HG03439 (cell line): Measurements from ENCODE around the gene VDR.

Experiments used
- ATAC-seq: cut with Tn5 transposase; IDR thresholded peaks from one replicate; pipeline ENCODE4 v1.9.1; 2021; ENCODE audit warnings: mild to moderate bottlenecking, moderate library complexity; ENCODE audit not compliant: unreplicated experiment

Gene VDR

DNA sequence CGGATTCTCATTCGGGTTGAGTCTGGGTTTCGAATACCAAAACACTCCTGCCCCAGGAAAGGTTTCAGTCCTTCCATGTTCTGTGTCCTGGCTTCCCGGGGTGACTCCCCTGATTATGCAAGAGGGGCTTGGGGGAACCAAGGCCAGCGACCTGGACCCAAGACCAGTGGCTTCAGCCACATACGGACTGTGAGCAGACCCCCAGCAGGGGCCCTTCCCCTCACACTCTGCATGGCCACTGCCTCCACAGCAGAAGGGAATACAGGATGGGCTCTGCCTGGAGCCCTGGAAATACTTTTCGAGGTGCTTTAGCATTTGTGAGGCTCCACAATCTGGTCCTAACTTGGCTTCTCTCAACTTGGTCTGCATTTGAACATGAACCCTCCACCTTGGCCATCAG is 104.2 kb downstream of the VDR start:
- no peak for ATAC-seq

DNA sequence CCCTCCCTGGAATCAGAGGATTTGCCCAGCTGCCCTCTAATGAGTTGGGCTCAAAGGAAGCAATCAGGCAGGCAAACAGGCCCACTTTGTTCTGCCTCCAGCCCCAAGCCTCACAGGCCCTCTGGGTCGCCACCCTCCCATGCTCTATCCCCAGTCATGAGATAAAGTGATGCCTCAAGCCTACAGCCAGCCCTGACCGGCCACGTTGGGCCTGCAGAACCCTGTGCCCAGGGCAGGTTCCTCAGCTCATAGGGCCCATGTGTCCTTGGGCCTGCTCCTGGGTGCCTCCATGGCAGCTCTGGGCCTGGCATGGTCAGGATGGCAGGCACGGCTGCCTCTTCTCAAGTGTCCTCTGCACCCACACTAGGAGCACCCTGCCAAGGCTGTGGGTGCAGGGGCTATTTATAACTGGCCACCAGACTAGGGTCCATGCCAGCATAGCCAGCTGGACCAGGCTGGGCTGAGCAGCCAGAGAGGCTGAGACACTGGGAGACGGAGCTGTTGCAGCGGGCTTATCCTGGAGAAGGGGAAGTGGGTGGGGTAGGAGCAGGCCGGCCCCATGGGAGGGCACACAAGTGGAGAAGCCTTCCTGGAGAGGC is 105.3 kb downstream of the VDR start:
- no peak for ATAC-seq

DNA sequence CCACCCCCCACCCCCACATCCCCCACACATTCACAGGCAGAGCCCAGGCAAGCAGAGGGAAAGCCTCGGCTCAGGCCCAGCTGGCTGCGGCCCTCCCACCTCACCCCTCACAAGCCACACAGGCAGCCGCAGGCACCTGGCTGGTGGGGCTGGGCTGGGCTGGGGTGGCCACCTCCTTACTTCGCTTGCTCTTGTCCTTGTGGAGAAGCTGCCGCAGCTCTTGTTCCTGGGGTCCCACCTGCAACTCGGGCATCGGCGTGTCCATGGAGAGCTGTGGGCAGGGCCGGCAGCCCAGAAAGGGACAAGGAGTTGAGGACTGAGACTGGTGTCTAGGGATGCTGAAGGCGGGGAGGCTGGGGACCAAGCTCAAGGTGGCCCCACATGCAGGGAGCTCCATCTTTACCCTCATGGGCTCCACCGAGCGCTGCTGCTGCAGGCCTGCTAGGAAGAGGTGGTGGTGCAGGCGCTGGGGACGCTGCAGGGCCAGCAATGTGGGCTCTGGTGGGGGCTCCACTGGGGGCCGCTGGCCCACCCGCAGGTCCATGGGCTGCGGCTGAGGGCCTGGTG is 106.3 kb downstream of the VDR start:
- no peak for ATAC-seq

DNA sequence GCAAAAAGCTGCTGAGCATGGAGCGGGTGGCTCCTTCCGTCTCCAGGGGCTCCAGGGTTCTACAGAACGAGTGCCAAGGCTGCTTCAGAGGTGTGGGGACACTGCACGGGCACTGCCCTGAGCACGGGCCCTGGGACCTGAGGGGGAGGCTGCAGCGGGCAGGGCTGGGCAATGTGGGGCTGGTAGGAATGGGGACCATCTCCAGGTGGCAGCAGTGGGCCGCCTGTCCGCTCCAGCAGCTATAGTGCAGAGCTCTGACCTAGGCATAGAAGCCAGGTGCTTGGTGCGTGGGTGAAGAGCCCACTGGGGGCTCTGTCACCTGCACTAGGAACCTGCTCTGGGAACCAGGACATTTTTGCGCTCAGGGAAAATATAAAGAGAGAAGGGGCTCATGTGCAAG is 107.4 kb downstream of the VDR start:
- peak; percentile 49 for ATAC-seq

DNA sequence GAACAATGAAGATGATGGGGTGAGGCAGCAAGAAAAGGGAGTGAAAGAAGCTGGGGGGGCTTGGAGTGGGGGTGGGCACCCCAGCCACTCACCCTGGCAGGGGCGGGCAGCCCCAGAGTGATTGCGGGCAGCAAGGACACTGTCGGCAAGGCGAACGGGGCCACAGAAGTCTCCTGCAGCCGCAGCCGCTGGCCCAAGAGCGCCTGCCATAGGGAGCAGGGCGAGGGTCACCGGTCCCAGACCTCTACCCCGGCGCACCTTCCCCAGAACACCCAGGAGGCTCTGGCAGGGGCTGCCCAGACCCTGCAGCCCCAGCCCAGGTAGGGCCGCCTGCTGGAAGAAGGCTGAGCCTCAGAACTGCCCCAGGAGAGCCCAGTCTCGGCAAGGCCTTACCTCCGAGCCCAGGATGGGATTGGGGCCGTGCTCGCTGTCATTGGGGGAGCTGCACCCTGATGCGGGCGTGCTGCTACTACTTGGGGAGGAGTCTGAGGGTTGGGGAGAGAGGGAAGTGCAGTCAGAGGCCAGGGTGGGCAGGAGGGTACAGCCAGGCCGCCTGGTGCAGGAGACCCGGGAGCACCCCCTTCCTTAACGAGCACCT is 108.9 kb downstream of the VDR start:
- ATAC-seq = no peak

DNA sequence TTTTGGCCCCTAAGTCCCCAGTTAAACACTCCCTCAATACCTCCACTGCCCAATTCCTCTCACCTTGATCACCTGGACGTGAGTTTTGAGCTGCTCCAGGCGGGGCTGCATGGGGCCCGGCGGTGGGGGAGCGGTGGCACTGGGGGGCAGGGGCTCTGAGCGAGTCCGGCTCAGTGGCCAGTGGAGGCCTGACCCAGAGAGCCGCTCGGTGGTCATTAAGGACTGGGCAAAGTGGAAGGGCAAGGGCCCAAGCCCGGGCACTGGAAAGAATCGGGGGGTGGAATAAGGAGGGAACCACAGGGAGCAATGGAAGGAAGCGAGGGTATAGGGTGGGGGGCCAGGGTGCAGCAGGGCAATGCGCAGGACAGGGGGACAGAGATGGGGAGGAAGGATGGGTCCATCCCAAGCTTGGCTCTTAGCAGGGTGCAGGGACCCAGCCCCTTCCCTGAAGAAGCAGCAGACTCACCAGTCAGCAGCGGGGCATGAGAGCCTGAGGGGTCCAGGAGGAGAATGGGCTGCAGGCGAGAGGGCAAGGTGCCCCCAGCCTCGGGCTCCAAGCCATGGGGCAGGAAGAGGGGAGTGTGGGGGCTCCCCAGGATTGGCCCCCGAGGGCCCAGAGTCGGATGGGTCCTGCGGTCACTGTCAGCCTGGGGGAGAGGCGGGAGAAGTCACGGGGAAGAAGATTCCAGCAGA is 109.5 kb downstream of the VDR start:
- ATAC-seq = no peak

DNA sequence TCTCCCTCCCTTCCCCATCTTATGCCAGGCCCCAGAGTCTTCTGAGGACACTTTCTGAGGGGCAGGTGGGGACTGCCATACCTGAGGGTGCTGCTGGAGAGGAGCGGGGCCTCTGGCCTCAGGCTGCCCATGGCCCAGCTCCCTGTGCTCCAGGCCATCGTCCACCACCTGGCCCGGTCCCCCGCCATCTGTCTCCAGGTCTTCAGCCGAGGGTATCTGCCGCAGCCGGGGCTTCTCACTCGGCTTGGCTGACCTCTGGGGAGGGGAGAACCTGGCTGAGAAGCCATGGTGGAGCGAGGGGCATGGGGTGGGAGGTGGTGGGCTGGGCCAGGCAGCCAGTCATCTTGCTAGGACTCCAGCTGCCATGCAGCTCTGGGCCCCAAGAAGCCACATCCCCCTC is 110.1 kb downstream of the VDR start:
- ATAC-seq = no peak

DNA sequence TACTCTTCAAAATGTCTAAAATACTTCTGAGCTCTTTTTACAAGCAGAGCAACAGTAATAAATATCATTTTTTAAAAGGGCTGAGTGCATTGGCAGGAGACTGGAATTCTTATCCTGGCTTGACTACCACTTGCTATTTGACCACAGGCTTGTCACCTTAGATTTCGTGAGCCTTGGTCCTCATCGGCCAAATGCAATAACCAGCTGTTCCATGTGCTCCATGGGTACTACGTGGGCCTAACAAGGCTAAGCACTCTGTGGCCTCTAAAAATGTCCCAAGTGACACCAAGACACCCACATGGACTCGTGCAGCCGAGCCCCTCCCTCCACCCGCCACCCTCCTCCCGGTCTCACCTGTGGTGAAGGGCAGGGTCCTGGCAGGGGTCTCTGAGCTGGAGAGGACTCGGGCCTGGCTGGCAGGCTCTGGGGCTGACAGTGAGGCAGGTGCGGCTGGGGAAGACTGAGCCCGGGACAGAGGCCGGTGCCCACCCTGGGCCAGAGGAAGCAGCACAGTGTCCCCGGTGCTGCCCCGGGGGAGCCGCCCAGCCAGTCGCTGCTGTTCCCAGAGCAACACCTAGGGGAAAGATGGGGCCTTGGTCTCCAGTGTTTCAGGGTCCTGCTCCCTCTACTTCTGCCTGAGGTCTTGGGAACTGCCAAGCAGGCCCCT is 111.6 kb downstream of the VDR start:
- ATAC-seq = no peak

DNA sequence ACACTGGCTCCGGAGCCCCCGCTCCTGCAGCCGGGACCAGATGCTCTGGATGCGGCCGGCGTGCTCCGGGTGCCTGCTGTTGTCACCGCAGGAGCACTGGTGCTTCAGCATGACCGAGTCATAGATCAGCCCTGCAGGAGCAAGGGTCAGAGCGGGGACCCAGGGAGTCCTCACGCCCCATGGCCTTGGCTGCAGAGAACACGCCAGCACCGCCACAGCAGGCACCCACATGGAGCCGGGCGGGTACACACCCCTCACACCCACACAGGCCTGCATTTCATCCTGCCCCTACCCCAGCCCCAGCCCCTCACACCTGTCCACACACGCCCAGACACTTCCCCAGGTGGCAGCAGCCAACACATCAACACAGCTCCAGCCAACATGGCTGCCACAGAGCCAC is 112.9 kb downstream of the VDR start:
- ATAC-seq = no peak
